HepG2 (cell line): ENCODE results near the gene LRRC45. TPM values are rescaled to one million over a fixed set of nuclear protein-coding genes. Genes with fewer than 3 reads are reported as not detected.

Source experiments
- ARID5B ChIP-seq: IDR thresholded peaks from 2 replicates; pipeline ENCODE4 v1.4.0; 2020; ENCODE audit warnings: mild to moderate bottlenecking, missing genetic modification reagents
- ELK4 ChIP-seq: sonication (generic); formaldehyde crosslinking; IDR thresholded peaks from 2 replicates; pipeline ENCODE4 v1.9.0; 2021; ENCODE audit warnings: missing genetic modification reagents, borderline replicate concordance
- GMEB1 ChIP-seq: sonication (generic); formaldehyde crosslinking; IDR thresholded peaks from 2 replicates; pipeline ENCODE4 v1.5.1; 2020; ENCODE audit warnings: missing genetic modification reagents, mild to moderate bottlenecking, borderline replicate concordance
- HINFP ChIP-seq: sonication (generic); formaldehyde crosslinking; IDR thresholded peaks from 2 replicates; pipeline ENCODE4 v1.4.0; 2020; ENCODE audit warnings: low read depth, mild to moderate bottlenecking, missing genetic modification reagents
- HNF4G ChIP-seq, 2 experiments: sonication (generic) in 1 of 2; formaldehyde crosslinking in 1 of 2; IDR thresholded peaks; 2 replicates each; pipeline versions ENCODE4 v1.4.0 to v1.6.1; 2011 to 2020; ENCODE audit warnings: borderline replicate concordance in 2 of 2, low read depth in 2 of 2, mild to moderate bottlenecking in 2 of 2, low read length in 1 of 2, missing genetic modification reagents in 1 of 2, moderate library complexity in 1 of 2
- IKZF1 ChIP-seq: fragments of 450-650 bp; IDR thresholded peaks from 2 replicates; pipeline ENCODE4 v1.7.1; 2016
- KAT2B ChIP-seq: fragments of 150-350 bp; IDR thresholded peaks from 2 replicates; pipeline ENCODE4 v1.6.1; 2014; ENCODE audit warnings: low read depth, low read length, borderline replicate concordance
- KDM3A ChIP-seq: IDR thresholded peaks from 2 replicates; pipeline ENCODE4 v1.6.1; 2018; ENCODE audit warnings: low read depth, missing compliant biosample characterization
- LCORL ChIP-seq, 2 experiments: fragments of 450-650 bp in 1 of 2; sonication (generic) in 1 of 2; formaldehyde crosslinking in 1 of 2; IDR thresholded peaks; 2 replicates each; pipeline versions ENCODE4 v1.5.0 to v1.6.1; 2017 to 2020; ENCODE audit warnings: antibody characterized with exemption in 1 of 2, missing genetic modification reagents in 1 of 2
- NR2F6 ChIP-seq, 2 experiments: IDR thresholded peaks; 2 replicates each; pipeline ENCODE4 v1.6.1; 2016; ENCODE audit warnings: antibody characterized with exemption in 1 of 2, mild to moderate bottlenecking in 1 of 2
- SOX6 ChIP-seq, 2 experiments: fragments of 450-650 bp in 1 of 2; sonication (generic) in 1 of 2; formaldehyde crosslinking in 1 of 2; IDR thresholded peaks; 2 replicates each; pipeline versions ENCODE4 v1.4.0 to v1.6.1; 2017 to 2020; ENCODE audit warnings: antibody characterized with exemption in 1 of 2, mild to moderate bottlenecking in 1 of 2, missing genetic modification reagents in 1 of 2
- TFDP1 ChIP-seq: IDR thresholded peaks from 2 replicates; pipeline ENCODE4 v1.6.1; 2016; ENCODE audit warnings: missing compliant biosample characterization, missing genetic modification reagents, borderline replicate concordance
- ZKSCAN8 ChIP-seq: IDR thresholded peaks from 2 replicates; pipeline ENCODE4 v1.6.1; 2016; ENCODE audit warnings: borderline replicate concordance, missing genetic modification reagents, missing compliant biosample characterization
- ZMYM2 ChIP-seq: sonication (generic); formaldehyde crosslinking; IDR thresholded peaks from 2 replicates; pipeline ENCODE4 v1.8.0; 2022; ENCODE audit warnings: mild to moderate bottlenecking, missing genetic modification reagents
- ZMYM3 ChIP-seq: sonication (generic); formaldehyde crosslinking; IDR thresholded peaks from 2 replicates; pipeline ENCODE4 v1.5.1; 2020; ENCODE audit warnings: mild to moderate bottlenecking, missing genetic modification reagents
- ZNF143 ChIP-seq: sonication (generic); formaldehyde crosslinking; IDR thresholded peaks from 2 replicates; pipeline ENCODE4 v1.4.0; 2020; ENCODE audit warnings: missing genetic modification reagents
- ZNF274 ChIP-seq: sonication (generic); formaldehyde crosslinking; IDR thresholded peaks from 2 replicates; pipeline ENCODE4 v1.5.1; 2020; ENCODE audit warnings: mild to moderate bottlenecking, missing genetic modification reagents
- ZNF34 ChIP-seq: sonication (generic); formaldehyde crosslinking; IDR thresholded peaks from 2 replicates; pipeline ENCODE4 v1.4.0; 2020; ENCODE audit warnings: mild to moderate bottlenecking, missing genetic modification reagents, borderline replicate concordance
- polyA plus RNA-seq, 8 experiments: library from polyadenylated mRNA; depleted of rRNA in 3 of 8; stranded (reverse) in 7 of 8; unstranded in 1 of 8; fragments of >200 nt; fragmentation: Illumina TruSeq in 4 of 8; extraction: Trizol in 4 of 8; gene quantifications; 2 replicates each; pipeline versions ENCODE4 v1.2.1 to v1.2.3, GENCODE V29; 2011 to 2016; ENCODE audit warnings: low read depth in 4 of 8, missing spikeins in 1 of 8, mixed read lengths in 1 of 8; ENCODE audit not compliant: insufficient read depth in 1 of 8
- total RNA-seq, 5 experiments: library from RNA; depleted of rRNA; stranded (reverse); fragments of >200 nt; fragmentation: Illumina TruSeq; extraction: Trizol; gene quantifications; 2 replicates each; pipeline ENCODE4 v1.2.3, GENCODE V29; 2016; ENCODE audit warnings: low read depth in 1 of 5

LRRC45 gene
- total and polyA plus RNA-seq, 2 of the 13 experiments (the other 11 are each of a cell fraction or from before 2014, with no cell fraction given): 11.6 to 48.1 TPM

- TF ChIP-seq ZNF34 (CRISPR knock-in tag): no peak
- no peak for TF ChIP-seq NR2F6 (IDR thresholded peaks at IDR 0.05)
- TF ChIP-seq NR2F6 (CRISPR knock-in tag; IDR thresholded peaks at IDR 0.05): peak; percentile 53; the same call in 1 of the 2 replicates
- TF ChIP-seq KDM3A: no peak
- TF ChIP-seq LCORL (IDR thresholded peaks at IDR 0.05): no peak
- TF ChIP-seq LCORL (CRISPR knock-in tag; IDR thresholded peaks at IDR 0.05): peak; percentile 39; the same call in 1 of the 2 replicates
- TF ChIP-seq ZNF274 (CRISPR knock-in tag): 0 out of 2 replicates have a peak, but pooled peaks have one; percentile 41
- peak; percentile 65; the same call in 1 of the 2 replicates for TF ChIP-seq HINFP (CRISPR knock-in tag)
- TF ChIP-seq IKZF1: no peak
- TF ChIP-seq ARID5B (CRISPR knock-in tag): peak; percentile 33; the same call in 1 of the 2 replicates
- TF ChIP-seq ZMYM3 (CRISPR knock-in tag): peak; percentile 38; the same call in 1 of the 2 replicates
- no peak for TF ChIP-seq SOX6 (IDR thresholded peaks at IDR 0.05)
- peak; percentile 56 for TF ChIP-seq SOX6 (CRISPR knock-in tag; IDR thresholded peaks at IDR 0.05)
- TF ChIP-seq ELK4 (CRISPR knock-in tag): no peak
- peak; percentile 78; the same call in 1 of the 2 replicates for TF ChIP-seq ZMYM2 (CRISPR knock-in tag)
- TF ChIP-seq ZNF143 (CRISPR knock-in tag): no peak
- TF ChIP-seq HNF4G (IDR thresholded peaks at IDR 0.05; ENCODE audit: borderline replicate concordance, low read depth, low read length): peak; percentile 37; the same call in 1 of the 2 replicates
- TF ChIP-seq HNF4G (CRISPR knock-in tag; IDR thresholded peaks at IDR 0.05; ENCODE audit: borderline replicate concordance, low read depth): no peak
- peak; percentile 45; the same call in 1 of the 2 replicates for TF ChIP-seq GMEB1
- no peak for TF ChIP-seq KAT2B
- TF ChIP-seq TFDP1 (CRISPR knock-in tag): 0 out of 2 replicates have a peak, but pooled peaks have one; percentile 9
- no peak for TF ChIP-seq ZKSCAN8 (CRISPR knock-in tag)
Observed at GRCh38 chr17:82039695-82040299, 16.7 kb downstream of the LRRC45 start (continued).
